H1 (cell line): ENCODE data around the gene MRI1. TPM values are rescaled to one million over a fixed set of nuclear protein-coding genes. Genes with fewer than 3 reads are reported as not detected.

ENCODE experiments used
- HDAC2 ChIP-seq, 2 experiments: fragments of 300-600 bp in 1 of 2; sonication (generic) in 1 of 2; IDR thresholded peaks; 2 replicates each; pipeline ENCODE4 v1.6.1; 2011 to 2012; ENCODE audit warnings: low read depth in 2 of 2, low read length in 2 of 2, mild to moderate bottlenecking in 2 of 2, moderate library complexity in 2 of 2, borderline replicate concordance in 1 of 2, inconsistent platforms in 1 of 2
- KDM5A ChIP-seq: fragments of 200-600 bp; IDR thresholded peaks from 2 replicates; pipeline ENCODE4 v1.7.1; 2012; ENCODE audit warnings: mild to moderate bottlenecking, low read length, inconsistent platforms, mixed read lengths
- TAF1 ChIP-seq: IDR thresholded peaks from 2 replicates; pipeline ENCODE4 v1.6.1; 2011; ENCODE audit warnings: mild to moderate bottlenecking, low read depth, low read length
- TEAD4 ChIP-seq: IDR thresholded peaks from 2 replicates; pipeline ENCODE4 v1.6.1; 2012; ENCODE audit warnings: low read depth, low read length, inconsistent platforms, mixed read lengths
- ZNF274 ChIP-seq: IDR thresholded peaks from 2 replicates; pipeline ENCODE4 v1.7.0; 2012; ENCODE audit warnings: low read length, borderline replicate concordance; ENCODE audit errors: extremely low read depth
- polyA plus RNA-seq, 7 experiments: library from polyadenylated mRNA; depleted of rRNA in 3 of 7; stranded (reverse) in 5 of 7; unstranded in 2 of 7; fragments of >200 nt in 5 of 7; fragments of 200-250 nt in 2 of 7; gene quantifications; 1 replicate in 5 of 7; 2 replicates in 1 of 7; 4 replicates in 1 of 7; pipeline versions ENCODE4 v1.2.1 to v1.2.3, GENCODE V29; 2011 to 2013; ENCODE audit warnings: missing spikeins in 2 of 7, mixed read lengths in 2 of 7
- total RNA-seq: library from RNA; stranded (reverse); fragmentation: NEBNext Ultra II Directional; extraction: Animal tissue kit (Norgen Biotek cat#: 25700); gene quantifications from 2 replicates; pipeline ENCODE4 v1.2.1, GENCODE V29; 2021

Gene MRI1
- total and polyA plus RNA-seq, 2 of the 8 experiments (the other 6 are each of a cell fraction or from before 2014, with no cell fraction given) = 24.5 to 29.5 TPM

GRCh38 chr19:13782537-13782936 is 18.2 kb downstream of the MRI1 start (continued):
- no peak for TF ChIP-seq TAF1
- TF ChIP-seq KDM5A = no peak
- no peak for TF ChIP-seq ZNF274
- no peak for TF ChIP-seq TEAD4
- no peak for TF ChIP-seq HDAC2 (IDR thresholded peaks at IDR 0.05; ENCODE audit: borderline replicate concordance in 1 of 2, low read depth in 2 of 2, low read length in 2 of 2)
